HG02623 (cell line): ENCODE results near the gene COL25A1.

Experiments
- ATAC-seq: cut with Tn5 transposase; IDR thresholded peaks from one replicate; pipeline ENCODE4 v1.9.1; 2021; ENCODE audit warnings: moderate library complexity; ENCODE audit not compliant: unreplicated experiment

Gene COL25A1

DNA sequence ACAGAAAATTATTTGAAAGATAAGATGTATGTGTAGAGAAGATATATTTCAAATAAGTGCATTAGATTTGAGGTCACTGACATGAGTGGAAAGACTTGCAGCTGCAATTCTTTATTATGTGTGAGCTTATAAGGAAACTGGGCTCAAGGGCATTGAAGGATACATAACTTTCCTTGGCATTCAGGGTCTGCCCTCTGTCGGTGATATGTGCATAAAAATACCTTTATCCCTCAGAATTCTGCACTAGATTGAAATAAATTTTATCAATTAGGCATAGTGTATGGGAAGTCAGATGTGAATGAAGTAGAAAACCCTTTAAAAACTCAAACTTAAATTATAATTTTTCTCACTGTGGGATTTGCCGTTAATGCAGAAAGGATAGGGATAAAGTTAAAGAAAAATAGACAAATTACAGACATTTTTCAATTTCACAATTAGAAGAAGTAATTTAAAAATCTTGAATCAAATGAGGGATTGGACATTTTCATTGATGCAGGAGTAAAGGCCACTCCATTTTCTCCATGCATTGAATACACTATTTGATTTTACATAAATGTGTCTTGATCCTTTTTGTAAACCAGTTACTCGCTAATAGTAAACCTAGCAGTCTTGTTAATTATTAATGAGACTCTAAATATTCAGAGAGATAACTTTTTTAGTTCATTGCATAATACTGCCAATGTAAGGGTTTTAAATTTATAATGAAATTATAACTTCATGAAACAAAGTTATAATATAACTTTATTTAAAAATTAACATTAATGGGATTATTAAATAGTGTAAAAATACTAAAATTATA is 518.6 kb downstream of the COL25A1 start:
- no peak for ATAC-seq

- ATAC-seq: no peak
Measured at GRCh38 chr4:108779958-108780357, 522.5 kb downstream of the COL25A1 start.

DNA sequence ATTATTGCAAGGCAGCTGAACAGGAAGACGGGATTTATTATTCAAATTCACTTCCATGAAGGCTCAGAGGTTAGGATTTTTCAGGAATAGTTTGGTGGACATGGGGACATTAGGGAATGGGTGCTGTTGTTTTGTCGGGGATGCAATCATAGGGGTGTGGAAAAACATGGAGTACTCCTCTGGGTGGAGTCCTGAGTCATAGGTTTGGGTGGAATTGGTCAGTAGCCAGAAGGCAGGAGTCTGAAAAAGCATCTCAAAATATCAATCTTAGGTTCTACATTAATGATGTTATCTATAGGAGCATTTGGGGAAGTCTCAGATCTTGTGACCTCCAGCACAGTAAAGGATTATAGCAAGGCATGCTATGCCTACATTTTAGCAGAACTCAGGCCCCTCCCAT is 525.1 kb downstream of the COL25A1 start:
- no peak for ATAC-seq

DNA sequence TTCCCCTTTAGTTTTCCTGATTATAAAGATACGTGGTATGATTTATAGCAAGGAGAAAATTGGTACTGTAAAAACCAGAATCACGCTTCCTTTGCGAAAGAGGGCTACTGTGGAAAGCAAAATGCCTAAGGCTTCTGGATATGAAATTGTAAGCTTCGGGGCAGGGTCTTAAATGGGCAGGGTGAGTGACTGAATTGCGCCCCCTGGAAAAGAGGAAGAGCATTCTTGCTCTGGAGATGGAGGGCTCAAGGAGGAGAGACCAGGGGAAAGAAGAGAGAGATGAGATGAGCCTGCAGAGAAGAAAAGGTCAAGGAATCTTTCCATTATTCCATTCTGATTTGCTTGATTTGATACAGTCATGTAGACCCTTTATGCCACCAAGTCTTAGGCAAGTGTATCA is 526.5 kb downstream of the COL25A1 start:
- ATAC-seq: no peak

- no peak for ATAC-seq
Measured at GRCh38 chr4:108774809-108775530, 527.5 kb downstream of the COL25A1 start.

GRCh38 chr4:108772402-108772801 is 530.1 kb downstream of the COL25A1 start:
- no peak for ATAC-seq

GRCh38 chr4:108766058-108766457 is 536.4 kb downstream of the COL25A1 start:
- no peak for ATAC-seq

- no peak for ATAC-seq
Measured at GRCh38 chr4:108763986-108764385, 538.5 kb downstream of the COL25A1 start.

DNA sequence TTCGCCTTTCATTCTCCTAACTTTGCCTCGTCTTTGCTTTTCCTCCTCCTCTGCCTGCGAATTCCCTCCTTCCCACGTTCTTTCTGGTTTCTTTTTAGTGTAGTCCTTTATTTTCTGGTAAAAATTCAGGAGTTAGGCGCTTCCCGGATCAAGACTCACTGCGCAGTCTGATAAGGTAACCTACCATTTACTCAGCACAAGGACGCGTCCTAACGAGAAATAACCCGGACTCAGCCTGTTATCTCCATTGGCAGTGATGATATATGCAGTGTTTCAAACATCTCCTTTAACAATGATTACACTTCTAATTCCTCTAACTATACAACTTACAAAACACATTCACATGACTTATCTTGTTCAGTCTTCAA is 539.2 kb downstream of the COL25A1 start:
- ATAC-seq: no peak

GRCh38 chr4:108762559-108763225 is 539.8 kb downstream of the COL25A1 start, which contains the start of gene ETNPPL:
Gene ETNPPL (minus strand): TSS chr4:108763053. CDS start chr4:108762898, 155 bp downstream.
- no peak for ATAC-seq
